ENCODE data around the gene USP25.

Gene USP25

GRCh38 chr21:15735409-15735808, 5.6 kb downstream of the USP25 start (continued):
- peak; percentile 53; the same call in 1 of the 2 replicates for TF ChIP-seq TSHZ1 (tag by site-specific recombination; IDR thresholded peaks at IDR 0.05; ENCODE audit: borderline replicate concordance)
- TF ChIP-seq ZSCAN4 (tag by site-specific recombination; IDR thresholded peaks at IDR 0.05): no peak
- no peak for TF ChIP-seq KLF17 (tag by site-specific recombination; IDR thresholded peaks at IDR 0.05)
- TF ChIP-seq ZNF621 (tag by site-specific recombination; IDR thresholded peaks at IDR 0.05): no peak
- 0 out of 2 replicates have a peak, but pooled peaks have one; percentile 13 for TF ChIP-seq ZEB2 (tag by site-specific recombination; IDR thresholded peaks at IDR 0.05)
- no peak for TF ChIP-seq ZNF174 (tag by site-specific recombination; IDR thresholded peaks at IDR 0.05)
- TF ChIP-seq ZNF146 (tag by site-specific recombination; IDR thresholded peaks at IDR 0.05): no peak
- peak; percentile 49; the same call in 1 of the 2 replicates for TF ChIP-seq GLIS2 (tag by site-specific recombination; IDR thresholded peaks at IDR 0.05)
- peak; percentile 59; the same call in 1 of the 2 replicates for TF ChIP-seq HOXD13 (CRISPR knock-in tag; IDR thresholded peaks at IDR 0.05; ENCODE audit: borderline replicate concordance)
- TF ChIP-seq OVOL3 (tag by site-specific recombination; IDR thresholded peaks at IDR 0.05): no peak
- no peak for TF ChIP-seq ZNF629 (tag by site-specific recombination; IDR thresholded peaks at IDR 0.05)
- TF ChIP-seq MYNN (tag by site-specific recombination; IDR thresholded peaks at IDR 0.05; ENCODE audit: borderline replicate concordance): no peak
- no peak for TF ChIP-seq CTCF (tag by site-specific recombination; IDR thresholded peaks at IDR 0.05)
- no peak for TF ChIP-seq ZNF391 (tag by site-specific recombination; IDR thresholded peaks at IDR 0.05; ENCODE audit: borderline replicate concordance, low read depth)
- TF ChIP-seq MZF1 (tag by site-specific recombination; IDR thresholded peaks at IDR 0.05; ENCODE audit: borderline replicate concordance): no peak
- TF ChIP-seq ZNF747 (tag by site-specific recombination; IDR thresholded peaks at IDR 0.05): no peak
- no peak for TF ChIP-seq ZNF837 (tag by site-specific recombination; IDR thresholded peaks at IDR 0.05)
- TF ChIP-seq ZNF404 (tag by site-specific recombination; IDR thresholded peaks at IDR 0.05): no peak
- TF ChIP-seq PRDM1 (tag by site-specific recombination; IDR thresholded peaks at IDR 0.05): no peak
- TF ChIP-seq ZFP3 (tag by site-specific recombination; IDR thresholded peaks at IDR 0.05; ENCODE audit: low read depth): no peak
- TF ChIP-seq GFI1B (tag by site-specific recombination; IDR thresholded peaks at IDR 0.05): no peak
- no peak for TF ChIP-seq ZNF311 (tag by site-specific recombination; IDR thresholded peaks at IDR 0.05; ENCODE audit: borderline replicate concordance)
- peak; percentile 71; the same call in 1 of the 2 replicates for TF ChIP-seq GLIS1 (tag by site-specific recombination; IDR thresholded peaks at IDR 0.05)
- TF ChIP-seq ZNF529 (tag by site-specific recombination; IDR thresholded peaks at IDR 0.05; ENCODE audit: insufficient replicate concordance): no peak
- no peak for TF ChIP-seq ZNF148 (tag by site-specific recombination; IDR thresholded peaks at IDR 0.05; ENCODE audit: borderline replicate concordance)
- no peak for TF ChIP-seq ZNF248 (tag by site-specific recombination; IDR thresholded peaks at IDR 0.05)
- TF ChIP-seq ZNF791 (tag by site-specific recombination; IDR thresholded peaks at IDR 0.05): no peak
- no peak for TF ChIP-seq ZNF302 (tag by site-specific recombination; IDR thresholded peaks at IDR 0.05; ENCODE audit: low read depth)
- peak; percentile 92 for TF ChIP-seq FEZF1 (tag by site-specific recombination; IDR thresholded peaks at IDR 0.05)
- no peak for TF ChIP-seq KLF1 (tag by site-specific recombination; IDR thresholded peaks at IDR 0.05)
- TF ChIP-seq KLF7 (tag by site-specific recombination; IDR thresholded peaks at IDR 0.05; ENCODE audit: borderline replicate concordance): no peak
- TF ChIP-seq ZNF843 (tag by site-specific recombination; IDR thresholded peaks at IDR 0.05): peak; percentile 49; the same call in 1 of the 2 replicates
- TF ChIP-seq ZNF423 (tag by site-specific recombination; IDR thresholded peaks at IDR 0.05): no peak

Data from HEK293 (cell line).